22Rv1 (cell line): ENCODE measurements around the gene TMEM165.

Experiments used
- CTCF ChIP-seq: fragments of 450-650 bp; IDR thresholded peaks from 2 replicates; pipeline ENCODE4 v1.5.1; 2017; ENCODE audit warnings: mild to moderate bottlenecking
- ZFX ChIP-seq: fragments of 450-650 bp; IDR thresholded peaks from 2 replicates; pipeline ENCODE4 v1.6.1; 2017; ENCODE audit warnings: antibody characterized with exemption, borderline replicate concordance

- no peak for TF ChIP-seq CTCF
- no peak for TF ChIP-seq ZFX
These were observed 12.0 kb downstream of the TMEM165 start for GRCh38 chr4:55407764-55408163.
